ENCODE results near the gene DYSF.
"Not testable (repeated sequence)": the region's sequence is repeated elsewhere in the genome, so short reads cannot be mapped to it uniquely, and the experiment has no call there.

DYSF gene

DNA sequence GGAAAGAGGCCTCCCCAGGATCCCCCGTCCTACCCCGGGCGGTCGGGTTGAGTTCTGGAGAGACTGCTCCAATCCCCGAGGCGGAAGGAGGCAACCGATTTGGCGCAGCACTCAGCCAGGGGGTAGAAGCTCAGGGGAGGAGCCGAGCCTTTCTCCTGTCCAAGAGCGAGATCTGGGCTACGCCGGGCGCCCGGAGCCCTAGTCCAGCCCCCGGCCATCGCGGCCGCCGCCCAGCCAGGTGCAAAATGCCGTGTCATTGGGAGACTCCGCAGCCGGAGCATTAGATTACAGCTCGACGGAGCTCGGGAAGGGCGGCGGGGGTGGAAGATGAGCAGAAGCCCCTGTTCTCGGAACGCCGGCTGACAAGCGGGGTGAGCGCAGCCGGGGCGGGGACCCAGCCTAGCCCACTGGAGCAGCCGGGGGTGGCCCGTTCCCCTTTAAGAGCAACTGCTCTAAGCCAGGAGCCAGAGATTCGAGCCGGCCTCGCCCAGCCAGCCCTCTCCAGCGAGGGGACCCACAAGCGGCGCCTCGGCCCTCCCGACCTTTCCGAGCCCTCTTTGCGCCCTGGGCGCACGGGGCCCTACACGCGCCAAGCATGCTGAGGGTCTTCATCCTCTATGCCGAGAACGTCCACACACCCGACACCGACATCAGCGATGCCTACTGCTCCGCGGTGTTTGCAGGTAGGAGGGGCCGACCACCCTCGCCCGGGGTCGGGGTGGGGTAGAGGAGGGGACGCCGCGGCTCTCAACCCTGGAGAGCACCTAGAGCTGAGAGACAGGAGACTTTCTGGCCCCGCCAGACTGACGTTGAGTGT, at the start of gene DYSF:
TSS of gene DYSF (plus strand) at position 158 of the 817 bp plus-strand sequence.
- DNase-seq, result no peak

DNA sequence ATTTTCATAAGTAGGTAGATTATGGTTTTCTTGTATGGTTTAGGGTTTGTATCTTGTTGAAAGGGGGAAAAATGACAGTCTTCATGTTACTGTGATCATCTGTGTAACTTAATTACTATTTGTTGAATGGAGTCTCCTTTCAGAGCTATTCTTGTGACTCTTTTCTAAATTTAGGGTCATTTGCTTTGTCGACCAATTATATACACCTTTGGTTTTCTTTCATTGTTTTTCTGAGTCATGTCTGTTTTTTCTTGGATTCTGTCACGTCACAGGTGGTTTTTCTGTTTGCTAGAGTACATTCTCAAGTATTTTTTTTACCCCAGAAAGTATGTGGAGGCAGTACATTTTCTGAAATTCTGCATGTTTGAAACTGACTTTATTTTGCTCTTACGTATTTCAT, 43.8 kb upstream of the DYSF start:
- DNase-seq, result no peak

GRCh38 chr2:71410696-71411095, 42.7 kb upstream of the DYSF start:
- no peak for DNase-seq

DNA sequence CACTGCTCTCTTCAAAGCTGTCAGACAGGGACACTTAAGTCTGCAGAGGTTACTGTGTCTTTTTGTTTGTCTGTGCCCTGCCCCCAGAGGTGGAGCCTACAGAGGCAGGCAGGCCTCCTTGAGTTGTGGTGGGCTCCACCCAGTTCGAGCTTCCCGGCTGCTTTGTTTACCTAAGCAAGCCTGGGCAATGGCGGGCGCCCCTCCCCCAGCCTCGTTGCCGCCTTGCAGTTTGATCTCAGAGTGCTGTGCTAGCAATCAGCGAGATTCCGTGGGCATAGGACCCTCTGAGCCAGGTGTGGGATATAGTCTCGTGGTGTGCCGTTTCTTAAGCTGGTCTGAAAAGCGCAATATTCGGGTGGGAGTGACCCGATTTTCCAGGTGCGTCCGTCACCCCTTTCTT, 36.5 kb upstream of the DYSF start:
- DNase-seq, result peak; percentile 29 to 35

DNA sequence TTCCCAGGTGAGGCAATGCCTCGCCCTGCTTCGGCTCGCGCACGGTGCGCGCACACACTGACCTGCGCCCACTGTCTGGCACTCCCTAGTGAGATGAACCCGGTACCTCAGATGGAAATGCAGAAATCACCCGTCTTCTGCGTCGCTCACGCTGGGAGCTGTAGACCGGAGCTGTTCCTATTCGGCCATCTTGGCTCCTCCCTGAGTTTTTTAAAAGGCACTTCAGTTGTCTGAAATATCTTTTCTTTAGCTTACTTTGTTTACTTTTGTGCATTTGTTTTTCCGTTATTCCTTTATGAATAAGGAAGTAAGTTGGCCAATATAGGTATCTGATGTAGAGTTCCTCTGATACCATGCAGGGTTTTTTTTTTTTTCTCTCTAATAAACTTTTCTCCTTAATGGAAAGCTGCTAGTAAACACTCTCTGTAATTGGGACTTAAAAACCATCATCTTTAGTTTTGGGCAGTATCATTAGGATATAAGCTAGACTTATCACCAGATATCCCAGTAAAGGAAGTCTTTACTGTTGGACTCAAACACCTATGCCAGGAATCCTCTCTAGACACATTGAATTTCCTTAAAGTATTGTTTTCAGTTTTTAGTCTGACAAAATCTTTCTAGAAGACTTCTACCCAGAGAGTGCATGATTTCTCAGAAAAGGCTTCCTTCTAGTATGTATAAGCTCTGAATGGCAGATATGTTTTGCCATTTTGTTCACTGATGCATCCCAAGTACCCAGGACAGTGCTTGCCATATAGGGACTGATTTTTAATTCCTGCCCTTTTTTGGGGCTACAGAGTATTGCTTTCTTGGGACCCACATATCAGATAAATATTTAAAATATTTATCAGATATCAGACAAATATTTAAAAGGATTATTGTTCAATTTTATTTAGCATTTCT, 35.8 kb upstream of the DYSF start:
- DNase-seq, result no peak

DNA sequence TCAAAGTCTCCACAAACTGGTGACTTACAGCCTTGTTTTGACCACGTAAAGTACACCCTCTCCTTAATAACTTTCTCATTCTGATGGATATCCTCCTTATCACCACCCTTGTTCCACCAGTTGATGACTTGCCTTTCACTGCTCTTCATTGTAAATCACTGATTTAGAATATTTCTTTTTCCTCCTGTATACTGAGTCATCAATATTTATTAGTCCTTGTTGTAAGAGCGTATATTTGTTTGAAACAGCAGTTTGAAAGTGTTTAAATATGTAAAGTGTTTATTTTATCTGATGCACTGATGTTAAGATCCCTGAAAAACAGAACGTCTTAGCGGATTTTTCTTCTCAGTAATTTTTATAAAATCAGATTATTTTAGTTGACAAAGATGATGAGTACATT, 34.2 kb upstream of the DYSF start:
- no peak for DNase-seq

- DNase-seq, result no peak
Observed at GRCh38 chr2:71419976-71420375, 33.4 kb upstream of the DYSF start.

- DNase-seq, result no peak
Observed at GRCh38 chr2:71422786-71423185, 30.6 kb upstream of the DYSF start.

GRCh38 chr2:71423817-71424420, 29.4 kb upstream of the DYSF start:
- DNase-seq, result no peak

GRCh38 chr2:71426721-71427120, 26.6 kb upstream of the DYSF start:
- no peak for DNase-seq

DNA sequence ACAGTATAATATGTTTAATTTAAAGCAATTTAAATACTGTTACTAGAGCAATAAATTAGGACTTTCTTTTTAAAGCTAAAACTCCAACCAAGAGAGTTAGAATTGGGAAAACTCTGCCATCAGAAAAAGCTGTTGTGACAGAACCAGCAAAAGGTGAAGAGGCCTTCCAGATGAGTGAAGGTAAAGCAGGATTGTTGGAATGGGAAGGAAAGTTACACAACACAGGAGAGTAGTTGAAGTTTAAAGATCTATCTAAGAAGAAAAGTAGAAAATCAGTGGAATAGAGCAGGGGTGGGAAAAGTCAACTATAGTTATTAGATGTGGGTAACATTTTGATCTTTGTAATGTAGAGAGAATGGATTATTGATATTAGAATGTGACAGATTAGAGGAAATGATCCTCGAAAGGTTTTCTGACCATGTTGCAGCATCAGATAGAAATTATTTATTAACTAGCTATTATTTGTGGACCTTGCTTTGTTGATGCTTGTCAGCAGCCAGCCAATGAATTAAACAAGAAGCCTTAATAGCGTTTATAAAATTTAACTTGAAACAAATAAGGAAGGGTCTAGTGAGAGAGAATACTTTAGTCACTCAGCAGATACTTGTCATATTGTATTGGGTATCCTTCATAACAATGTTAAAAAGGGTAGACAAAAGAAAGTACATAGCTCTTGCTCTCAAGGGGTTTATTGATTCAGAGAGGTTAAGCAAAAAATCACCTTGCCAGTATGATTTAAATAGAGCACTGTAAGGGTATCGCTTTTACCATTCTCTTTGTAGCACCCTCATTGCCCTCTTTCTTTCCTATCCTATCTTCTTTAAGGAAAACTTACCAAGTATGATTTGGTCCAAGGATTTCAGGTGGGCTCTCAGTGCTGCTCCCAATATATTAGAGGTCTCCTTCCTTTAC, 24.6 kb upstream of the DYSF start:
- DNase-seq, result no peak

- DNase-seq, result not testable (repeated sequence)
Observed at GRCh38 chr2:71445142-71445541, 8.2 kb upstream of the DYSF start.

GRCh38 chr2:71446505-71446904, 6.9 kb upstream of the DYSF start:
- no peak for DNase-seq

- DNase-seq, result no peak
Observed at GRCh38 chr2:71449343-71449742, 4.0 kb upstream of the DYSF start.

DNA sequence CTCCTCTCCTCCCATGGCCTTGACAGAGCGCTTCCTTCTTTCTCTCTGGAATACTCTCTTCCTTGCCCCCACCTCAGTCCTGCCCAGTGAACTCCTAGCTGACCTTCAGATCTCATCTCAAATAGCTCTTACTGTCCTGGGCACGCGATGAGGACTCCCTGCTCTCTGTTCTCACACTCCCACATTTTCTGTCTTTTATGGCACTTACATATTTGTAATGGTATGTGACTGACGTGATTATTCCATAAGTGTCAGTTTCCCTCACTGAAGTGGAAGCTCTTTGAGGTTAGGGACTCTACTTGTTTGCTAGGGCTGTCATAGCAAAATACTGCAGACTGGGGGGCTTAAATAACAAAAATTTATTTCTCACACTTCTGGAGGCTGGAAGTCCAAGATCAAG, 1.7 kb upstream of the DYSF start:
- no peak for DNase-seq

DNA sequence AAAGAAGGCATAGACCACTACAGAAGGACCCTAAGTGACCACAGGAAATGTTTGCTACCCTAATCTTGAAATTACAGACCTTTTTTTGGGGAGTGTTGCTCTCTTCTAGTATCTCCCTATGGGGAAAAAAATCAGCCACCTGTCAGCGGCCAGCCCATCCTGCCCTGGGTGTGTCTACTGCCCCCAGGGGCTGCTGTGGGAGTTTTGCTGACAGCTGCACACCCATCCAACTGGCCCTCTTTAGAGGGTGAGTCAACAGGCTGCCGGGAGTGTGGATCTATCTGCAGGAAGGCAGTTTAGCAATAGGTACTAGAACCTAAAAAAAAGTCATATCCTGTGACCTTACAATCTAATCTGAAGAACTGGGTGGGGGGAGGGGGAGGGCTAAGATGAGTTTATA, 796 bp upstream of the DYSF start:
- DNase-seq, result peak in 1 of 2 experiments; percentile 37

- DNase-seq, result no peak
Observed at GRCh38 chr2:71454221-71455010, 1.1 kb downstream of the DYSF start.

DNA sequence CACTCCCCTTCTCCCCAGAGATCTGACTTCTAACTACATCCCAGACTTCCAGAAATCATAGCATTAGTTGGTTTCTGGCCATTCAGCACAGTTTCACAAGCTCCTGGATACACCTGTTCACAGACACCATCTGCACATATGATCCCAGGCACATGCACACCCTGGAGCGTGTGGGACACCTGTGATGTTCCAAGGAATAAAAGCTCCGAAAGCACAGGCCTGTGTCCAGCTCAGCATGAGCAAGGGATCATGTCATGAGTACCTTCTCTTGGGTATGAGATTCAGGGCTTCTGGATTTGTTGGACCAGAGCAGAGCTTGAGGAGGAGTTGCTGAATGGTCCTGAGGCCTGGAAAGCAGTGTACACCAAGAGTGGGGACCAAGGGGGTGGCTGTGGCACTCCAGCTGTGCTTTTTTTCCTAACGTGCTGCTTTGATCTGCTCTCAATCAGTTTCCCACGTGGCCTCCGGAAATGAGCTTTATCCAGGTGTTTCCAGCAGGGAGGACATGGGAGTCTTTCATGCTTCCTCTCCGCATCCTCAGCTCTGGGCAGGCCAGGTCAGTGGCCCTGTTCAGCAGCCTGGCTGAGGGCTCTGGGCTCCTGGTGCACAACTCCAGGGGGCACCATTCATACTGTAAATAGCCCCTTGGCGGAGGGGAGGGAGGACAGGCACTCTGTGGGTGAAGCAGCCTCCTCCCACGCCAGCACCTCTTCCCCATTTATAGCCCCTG, 1.8 kb downstream of the DYSF start:
- DNase-seq, result no peak

DNA sequence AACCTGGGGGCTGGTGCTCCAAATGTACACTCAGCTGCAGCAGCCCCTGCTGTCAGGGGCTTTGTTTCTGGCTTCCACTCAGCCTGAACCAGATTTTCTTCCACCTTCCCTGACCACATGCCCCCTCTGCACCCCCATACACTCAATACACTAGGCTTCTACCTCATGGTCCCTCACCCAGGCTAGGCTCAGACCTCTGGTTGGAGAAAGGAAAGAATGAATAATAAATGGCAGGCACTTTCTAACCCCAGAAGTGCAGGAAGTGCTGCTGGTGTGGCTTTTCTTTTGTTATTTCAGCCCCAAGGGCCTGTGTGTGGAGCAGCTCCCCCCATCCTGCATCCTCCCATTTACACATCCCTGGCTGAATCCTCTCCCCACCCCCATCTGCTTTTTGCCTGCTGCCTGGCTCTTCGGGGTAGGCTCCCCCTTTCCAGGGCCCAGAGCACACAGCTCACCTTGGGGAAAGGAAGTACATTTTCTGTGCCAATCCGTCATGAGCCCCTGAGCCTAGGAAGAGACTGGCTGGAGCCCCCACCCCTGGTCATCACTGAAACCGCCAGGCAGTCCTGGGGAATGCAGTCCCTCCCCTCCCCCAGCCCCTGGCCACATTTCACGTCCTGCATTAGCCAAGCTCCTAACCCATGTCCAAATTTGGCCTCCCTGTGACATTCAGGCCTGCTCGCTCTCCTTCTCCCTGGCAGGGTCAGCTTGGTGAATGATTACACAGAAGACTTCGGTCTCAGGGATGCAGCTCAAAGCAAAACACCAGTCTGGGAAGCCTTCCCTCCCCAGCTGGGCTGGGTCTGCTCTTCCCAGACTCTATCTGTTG, 2.6 kb downstream of the DYSF start:
- no peak for DNase-seq

DNA sequence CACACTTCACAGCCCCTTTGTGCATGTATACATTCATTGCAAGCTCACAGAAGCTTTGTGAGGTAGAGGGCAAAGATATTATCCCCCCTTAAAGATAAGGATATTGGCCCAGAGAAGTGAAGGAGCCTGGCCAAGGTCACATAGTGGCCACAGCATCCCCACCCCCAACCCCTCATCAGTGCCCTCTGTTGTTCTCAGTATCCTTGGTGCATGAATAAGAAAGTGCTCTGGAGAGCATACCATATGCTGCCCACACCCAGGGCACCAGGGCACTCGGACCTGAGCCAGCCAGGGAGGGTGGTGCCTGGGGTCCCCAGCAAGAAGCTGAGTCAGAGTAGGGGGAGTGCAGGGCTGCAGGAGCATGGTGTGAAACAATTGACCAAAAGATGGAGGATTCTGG, 3.3 kb downstream of the DYSF start:
- DNase-seq, result no peak
